Subcutaneous adipose tissue (tissue), 4 donors: ENCODE results near the gene DRD1. TPM values are rescaled to one million over a fixed set of nuclear protein-coding genes. Genes with fewer than 3 reads are reported as not detected.

Source experiments
- total RNA-seq, 4 donors: library from RNA; depleted of rRNA; stranded (reverse); fragments of >200 nt; gene quantifications; one replicate each; pipeline ENCODE4 v1.1.0, GENCODE V29; 2016
- TF ChIP-seq, protein P1 (sequence below): fragments of 450-650 bp; IDR thresholded peaks from one replicate; pipeline ENCODE4 v1.5.1; 2016; ENCODE audit warnings: low read depth, mild to moderate bottlenecking, control low read depth, antibody characterized with exemption, moderate library complexity

The DRD1 gene
- total RNA-seq, 4 donors from 2014 or later: 0.17 TPM; not detected in 3

GRCh38 chr5:175420383-175420782, 23.6 kb downstream of the DRD1 start:
- TF ChIP-seq, protein P1, sequence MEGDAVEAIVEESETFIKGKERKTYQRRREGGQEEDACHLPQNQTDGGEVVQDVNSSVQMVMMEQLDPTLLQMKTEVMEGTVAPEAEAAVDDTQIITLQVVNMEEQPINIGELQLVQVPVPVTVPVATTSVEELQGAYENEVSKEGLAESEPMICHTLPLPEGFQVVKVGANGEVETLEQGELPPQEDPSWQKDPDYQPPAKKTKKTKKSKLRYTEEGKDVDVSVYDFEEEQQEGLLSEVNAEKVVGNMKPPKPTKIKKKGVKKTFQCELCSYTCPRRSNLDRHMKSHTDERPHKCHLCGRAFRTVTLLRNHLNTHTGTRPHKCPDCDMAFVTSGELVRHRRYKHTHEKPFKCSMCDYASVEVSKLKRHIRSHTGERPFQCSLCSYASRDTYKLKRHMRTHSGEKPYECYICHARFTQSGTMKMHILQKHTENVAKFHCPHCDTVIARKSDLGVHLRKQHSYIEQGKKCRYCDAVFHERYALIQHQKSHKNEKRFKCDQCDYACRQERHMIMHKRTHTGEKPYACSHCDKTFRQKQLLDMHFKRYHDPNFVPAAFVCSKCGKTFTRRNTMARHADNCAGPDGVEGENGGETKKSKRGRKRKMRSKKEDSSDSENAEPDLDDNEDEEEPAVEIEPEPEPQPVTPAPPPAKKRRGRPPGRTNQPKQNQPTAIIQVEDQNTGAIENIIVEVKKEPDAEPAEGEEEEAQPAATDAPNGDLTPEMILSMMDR: no peak

GRCh38 chr5:175418251-175418650, 25.7 kb downstream of the DRD1 start:
- TF ChIP-seq, protein P1: no peak

DNA sequence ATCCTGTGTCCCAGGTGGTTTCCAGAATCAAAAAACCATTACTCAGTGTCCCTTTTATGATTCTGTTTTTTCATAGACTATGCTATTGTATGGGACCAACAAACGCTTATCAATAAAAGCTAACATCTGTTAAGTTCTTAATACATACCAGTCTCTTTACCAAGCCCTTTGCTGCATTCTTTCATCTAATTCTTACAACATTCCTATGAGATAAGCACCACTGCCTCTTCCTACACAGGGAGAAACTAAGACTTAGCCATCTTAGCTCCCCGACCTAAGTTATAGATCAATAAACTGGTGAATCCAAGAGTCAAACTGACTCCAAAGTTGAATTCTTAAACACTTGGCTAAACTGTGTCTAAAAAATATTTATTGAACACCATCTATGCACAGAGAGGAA, 26.6 kb downstream of the DRD1 start:
- TF ChIP-seq, protein P1: no peak

GRCh38 chr5:175415303-175415702, 28.7 kb downstream of the DRD1 start:
- TF ChIP-seq, protein P1: no peak

- TF ChIP-seq, protein P1: no peak
Observed at GRCh38 chr5:175410926-175411325, 33.1 kb downstream of the DRD1 start.

- TF ChIP-seq, protein P1: no peak
Observed at GRCh38 chr5:175406300-175406699, 37.7 kb downstream of the DRD1 start.

GRCh38 chr5:175394601-175395000, 49.4 kb downstream of the DRD1 start:
- TF ChIP-seq, protein P1: no peak
